Measurements from ENCODE around the gene MT4.

DNA sequence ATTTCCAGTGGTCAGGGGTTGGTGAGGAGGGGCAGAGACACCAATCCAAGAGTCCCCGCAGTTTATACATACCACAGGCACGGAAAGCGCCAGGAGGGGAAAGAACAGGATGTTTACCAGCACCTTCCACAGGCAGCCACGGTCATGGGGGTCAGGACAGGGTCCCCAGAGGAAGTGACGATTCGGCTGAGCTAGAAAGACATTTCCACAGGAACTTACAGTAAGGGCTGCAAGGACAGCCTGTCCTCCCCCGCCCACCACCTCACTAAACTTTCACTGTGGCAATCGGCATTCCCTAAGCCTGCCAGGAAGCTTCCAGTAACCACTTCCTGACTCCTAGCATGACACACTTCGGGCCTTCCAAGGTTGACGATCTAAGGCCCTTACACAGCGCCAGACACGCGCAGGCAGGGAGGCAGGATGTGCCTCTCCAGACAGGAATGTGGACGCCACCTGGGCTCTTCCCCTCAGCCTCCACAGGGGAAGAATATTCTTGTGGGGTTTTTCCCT is 42.3 kb downstream of the MT4 start:
- TF ChIP-seq POLR2A (IDR thresholded peaks at IDR 0.05; ENCODE audit: low read length) (no peak), GATA1 (IDR thresholded peaks at IDR 0.05; ENCODE audit: low read depth, low read length) (no peak)
